MM.1S (cell line): Measurements from ENCODE around the gene FAAP100.

Source experiments
- DNase-seq: peaks from one replicate; pipeline ENCODE4 v3.0.0-alpha.2; 2015
- H2AFZ ChIP-seq: fragments of 300-600 bp; sonication (generic); 2 replicates; pipeline ENCODE4 v1.6.0; 2016; ENCODE audit warnings: antibody characterized with exemption, low read length
- H3F3A ChIP-seq: fragments of 300-600 bp; sonication (generic); 2 replicates; pipeline ENCODE4 v1.6.1; 2016; ENCODE audit warnings: mild to moderate bottlenecking, antibody characterized with exemption, low read length, moderate library complexity, mixed read lengths; ENCODE audit not compliant: insufficient read depth
- H3K27ac ChIP-seq: fragments of 300-600 bp; sonication (generic); 2 replicates; pipeline ENCODE4 v1.5.1; 2016; ENCODE audit warnings: mild to moderate bottlenecking, low read length
- H3K27me3 ChIP-seq: fragments of 300-600 bp; sonication (generic); replicated peaks from 2 replicates; pipeline ENCODE4 v1.6.0; 2016; ENCODE audit warnings: low read length; ENCODE audit not compliant: insufficient read depth
- H3K36me3 ChIP-seq: fragments of 300-600 bp; sonication (generic); replicated peaks from 2 replicates; pipeline ENCODE4 v1.6.1; 2016; ENCODE audit warnings: mild to moderate bottlenecking, low read length, mixed read lengths; ENCODE audit not compliant: insufficient read depth
- H3K4me1 ChIP-seq: fragments of 300-600 bp; sonication (generic); 2 replicates; pipeline ENCODE4 v1.6.1; 2016; ENCODE audit warnings: low read length, mixed read lengths
- H3K4me2 ChIP-seq: fragments of 300-600 bp; sonication (generic); 2 replicates; pipeline ENCODE4 v1.6.0; 2016; ENCODE audit warnings: low read depth, low read length
- H3K4me3 ChIP-seq: fragments of 300-600 bp; sonication (generic); 2 replicates; pipeline ENCODE4 v1.5.1; 2016; ENCODE audit warnings: low read length, mixed read lengths
- H3K79me2 ChIP-seq: fragments of 300-600 bp; sonication (generic); 2 replicates; pipeline ENCODE4 v1.6.1; 2016; ENCODE audit warnings: mixed run types, low read length, mixed read lengths
- H3K9ac ChIP-seq: fragments of 300-600 bp; sonication (generic); 2 replicates; pipeline ENCODE4 v1.6.1; 2016; ENCODE audit warnings: low read length, mixed read lengths
- H3K9me2 ChIP-seq: fragments of 300-600 bp; sonication (generic); replicated peaks from 2 replicates; pipeline ENCODE4 v1.6.1; 2016; ENCODE audit warnings: mild to moderate bottlenecking, low read length, mixed read lengths; ENCODE audit not compliant: insufficient read depth
- H3K9me3 ChIP-seq: fragments of 300-600 bp; sonication (generic); replicated peaks from 2 replicates; pipeline ENCODE4 v1.6.1; 2016; ENCODE audit warnings: mild to moderate bottlenecking, low read length, mixed read lengths; ENCODE audit not compliant: insufficient read depth
- H4K20me1 ChIP-seq: fragments of 300-600 bp; sonication (generic); 2 replicates; pipeline ENCODE4 v1.6.1; 2016; ENCODE audit warnings: mild to moderate bottlenecking, low read length, moderate library complexity, mixed read lengths; ENCODE audit not compliant: insufficient read depth
- EZH2 ChIP-seq: fragments of 300-600 bp; sonication (generic); optimal IDR thresholded peaks from 2 replicates; pipeline ENCODE3; 2017; ENCODE audit warnings: low read depth, mild to moderate bottlenecking, antibody characterized with exemption, low read length, mixed read lengths
- EZH2phosphoT487 ChIP-seq: fragments of 300-600 bp; sonication (generic); IDR thresholded peaks from 2 replicates; pipeline ENCODE4 v1.6.1; 2018; ENCODE audit warnings: antibody characterized with exemption, low read length
- TF ChIP-seq, protein P1 (sequence below): fragments of 300-600 bp; sonication (generic); IDR thresholded peaks from 2 replicates; pipeline ENCODE4 v1.5.1; 2016; ENCODE audit warnings: antibody characterized with exemption, low read length, mixed read lengths

FAAP100 gene

DNA sequence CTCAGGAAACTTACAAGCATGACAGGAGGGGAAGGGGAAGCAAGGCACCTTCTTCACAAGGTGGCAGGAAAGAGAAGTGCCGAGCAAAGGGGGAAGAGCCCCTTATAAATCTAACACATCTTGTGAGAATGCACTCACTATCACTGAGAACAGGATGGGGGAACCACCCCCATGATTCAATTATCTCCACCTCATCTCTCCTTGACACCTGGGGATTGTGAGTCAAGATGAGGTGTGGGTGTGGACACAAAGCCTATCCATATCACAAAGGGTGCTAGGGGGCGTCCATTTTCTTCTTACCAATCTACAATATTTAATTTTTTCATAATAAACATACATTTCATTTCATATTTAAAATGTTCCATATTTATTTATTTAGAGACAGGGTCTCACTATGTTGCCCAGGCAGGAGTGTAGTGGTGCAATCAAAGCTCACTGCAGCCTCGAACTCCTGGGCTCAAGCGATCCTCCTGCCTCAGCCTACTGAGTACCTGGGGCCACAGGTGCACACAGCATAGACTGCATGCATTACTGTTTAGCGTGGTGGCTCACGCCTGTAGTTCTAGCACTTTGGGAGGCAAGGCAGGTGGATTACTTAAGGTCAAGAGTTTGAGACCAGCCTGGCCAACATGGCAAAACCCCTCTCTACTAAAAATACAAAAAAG lies 26.5 kb upstream of the FAAP100 start:
- Histone ChIP-seq H3K36me3 (no peaks in the 10 kb centered on the region), H3K4me3 (no peak overlapping the region), H3K27ac (no peak overlapping the region), H2AFZ (no peak overlapping the region), H3K27me3 (no peaks in the 10 kb centered on the region), H3K9me3 (no peaks in the 10 kb centered on the region), H3K79me2 (peaks cover 64% of the 10 kb centered on the region), H3K4me2 (no peak overlapping the region), H3K9me2 (no peaks in the 10 kb centered on the region), H4K20me1 (no peaks in the 10 kb centered on the region), H3F3A (no peaks in the 10 kb centered on the region), H3K4me1 (no peaks in the 10 kb centered on the region), H3K9ac (no peak overlapping the region)
- TF ChIP-seq, protein P1, sequence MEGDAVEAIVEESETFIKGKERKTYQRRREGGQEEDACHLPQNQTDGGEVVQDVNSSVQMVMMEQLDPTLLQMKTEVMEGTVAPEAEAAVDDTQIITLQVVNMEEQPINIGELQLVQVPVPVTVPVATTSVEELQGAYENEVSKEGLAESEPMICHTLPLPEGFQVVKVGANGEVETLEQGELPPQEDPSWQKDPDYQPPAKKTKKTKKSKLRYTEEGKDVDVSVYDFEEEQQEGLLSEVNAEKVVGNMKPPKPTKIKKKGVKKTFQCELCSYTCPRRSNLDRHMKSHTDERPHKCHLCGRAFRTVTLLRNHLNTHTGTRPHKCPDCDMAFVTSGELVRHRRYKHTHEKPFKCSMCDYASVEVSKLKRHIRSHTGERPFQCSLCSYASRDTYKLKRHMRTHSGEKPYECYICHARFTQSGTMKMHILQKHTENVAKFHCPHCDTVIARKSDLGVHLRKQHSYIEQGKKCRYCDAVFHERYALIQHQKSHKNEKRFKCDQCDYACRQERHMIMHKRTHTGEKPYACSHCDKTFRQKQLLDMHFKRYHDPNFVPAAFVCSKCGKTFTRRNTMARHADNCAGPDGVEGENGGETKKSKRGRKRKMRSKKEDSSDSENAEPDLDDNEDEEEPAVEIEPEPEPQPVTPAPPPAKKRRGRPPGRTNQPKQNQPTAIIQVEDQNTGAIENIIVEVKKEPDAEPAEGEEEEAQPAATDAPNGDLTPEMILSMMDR, result no peak
- TF ChIP-seq EZH2, result no peak
- TF ChIP-seq EZH2phosphoT487, result no peak
- DNase-seq, result no peak

DNA sequence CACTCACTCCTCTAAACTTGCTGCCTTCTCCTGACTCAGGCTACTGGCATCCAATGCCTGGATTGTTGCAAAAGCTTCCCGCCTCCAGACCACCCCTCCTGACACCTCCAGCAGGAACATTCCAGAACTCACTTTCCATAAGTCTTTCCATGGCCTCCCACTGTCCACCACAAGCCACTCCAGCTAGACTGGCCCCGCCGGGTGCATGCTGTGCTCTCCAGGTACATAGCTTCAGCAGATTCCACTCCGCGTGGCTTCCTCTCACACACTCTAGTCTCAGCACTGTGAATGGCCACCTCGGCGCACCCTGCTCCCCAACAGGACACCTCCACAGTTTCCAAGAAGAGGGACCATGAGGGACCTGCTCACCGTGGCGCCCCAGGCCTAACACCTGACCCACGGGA lies 25.9 kb upstream of the FAAP100 start:
- H3K9me2 ChIP-seq, result no peaks in the 10 kb centered on the region
- no peak for DNase-seq
- H3K4me2 ChIP-seq, result no peak overlapping the region
- TF ChIP-seq, protein P1, result no peak
- TF ChIP-seq EZH2, result no peak
- no peak for TF ChIP-seq EZH2phosphoT487
- H3K36me3 ChIP-seq, result no peaks in the 10 kb centered on the region
- no peaks in the 10 kb centered on the region for H3K27me3 ChIP-seq
- H4K20me1 ChIP-seq, result no peaks in the 10 kb centered on the region
- peaks cover 61% of the 10 kb centered on the region for H3K79me2 ChIP-seq
- no peaks in the 10 kb centered on the region for H3K4me1 ChIP-seq
- H3F3A ChIP-seq, result no peaks in the 10 kb centered on the region
- no peak overlapping the region for H3K27ac ChIP-seq
- H3K9me3 ChIP-seq, result no peaks in the 10 kb centered on the region
- H2AFZ ChIP-seq, result no peak overlapping the region
- H3K4me3 ChIP-seq, result no peak overlapping the region
- no peak overlapping the region for H3K9ac ChIP-seq

DNA sequence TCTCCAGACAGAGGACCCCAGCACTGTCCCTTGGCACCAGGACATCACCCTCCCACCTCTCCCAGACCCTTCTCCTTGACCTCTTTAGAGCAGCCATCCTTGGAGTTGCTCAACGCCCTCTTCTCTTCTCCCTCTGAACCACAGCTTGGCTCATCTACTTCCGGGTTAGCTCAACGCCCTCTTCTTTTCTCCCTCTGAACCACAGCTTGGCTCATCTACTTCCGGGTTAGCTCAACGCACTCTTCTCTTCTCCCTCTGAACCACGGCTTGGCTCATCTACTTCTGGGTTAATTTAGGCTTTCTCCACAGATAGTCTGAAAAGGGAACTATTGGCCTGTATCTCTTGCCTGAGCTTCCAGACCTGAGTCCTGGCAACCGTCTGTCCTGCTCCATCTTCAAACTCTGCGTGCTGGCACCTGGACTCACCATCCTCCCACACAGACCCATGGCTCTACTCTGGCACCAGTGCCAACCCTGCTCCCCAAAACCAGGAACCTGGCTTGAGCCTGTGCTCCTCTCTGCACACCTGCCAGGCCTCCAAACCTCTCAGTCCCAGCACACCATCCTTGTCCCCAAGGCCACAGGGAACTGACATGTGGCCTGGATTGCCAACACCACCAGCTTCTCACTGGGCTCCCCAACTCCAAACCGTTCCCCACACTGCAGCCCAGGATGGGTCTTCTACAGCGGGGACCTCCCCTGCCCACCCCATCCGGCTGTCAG lies 25.3 kb upstream of the FAAP100 start:
- Histone ChIP-seq H3K27ac (no peak overlapping the region), H3K9ac (no peak overlapping the region), H3K36me3 (no peaks in the 10 kb centered on the region), H3K4me1 (no peaks in the 10 kb centered on the region), H3K9me2 (no peaks in the 10 kb centered on the region), H2AFZ (no peak overlapping the region), H4K20me1 (no peaks in the 10 kb centered on the region), H3K4me2 (no peak overlapping the region), H3K9me3 (no peaks in the 10 kb centered on the region), H3K4me3 (no peak overlapping the region), H3K79me2 (peaks cover 61% of the 10 kb centered on the region), H3K27me3 (no peaks in the 10 kb centered on the region), H3F3A (no peaks in the 10 kb centered on the region)
- TF ChIP-seq EZH2 (no peak), EZH2phosphoT487 (no peak)
- TF ChIP-seq, protein P1, result no peak
- no peak for DNase-seq
